ENCODE data around the gene FYCO1. TPM values are rescaled to one million over a fixed set of nuclear protein-coding genes. Genes with fewer than 3 reads are reported as not detected.

The FYCO1 gene
- polyA plus RNA-seq, 5 donors = 18.2 to 21.5 (median 19.6) TPM

GRCh38 chr3:45985532-45986302 is 9.9 kb downstream of the FYCO1 start:
- no peak for DNase-seq

GRCh38 chr3:45984331-45985312 is 11.0 kb downstream of the FYCO1 start:
- DNase-seq = no peak

DNA sequence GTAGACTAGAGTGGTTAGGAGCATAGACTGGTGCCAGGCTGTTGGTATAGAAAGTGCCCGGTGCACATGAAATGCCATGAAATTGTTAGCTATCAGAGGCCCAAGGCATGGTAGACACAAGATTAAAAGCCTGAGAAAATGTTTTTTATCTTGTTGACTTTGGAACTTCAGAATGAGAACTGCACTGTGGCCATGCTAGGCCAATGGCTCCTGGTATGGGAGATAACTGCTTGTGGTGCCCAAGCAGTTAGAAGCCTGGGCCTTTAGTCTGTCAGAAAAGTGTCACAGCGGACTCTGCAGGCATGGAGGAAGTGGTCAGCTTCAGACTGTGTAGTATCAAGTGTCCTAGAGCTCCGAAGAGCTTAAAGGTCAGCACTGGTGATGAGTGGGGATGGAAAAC is 11.9 kb downstream of the FYCO1 start:
- DNase-seq = no peak

- no peak for DNase-seq
These were observed 14.1 kb downstream of the FYCO1 start for GRCh38 chr3:45981346-45982074.

DNA sequence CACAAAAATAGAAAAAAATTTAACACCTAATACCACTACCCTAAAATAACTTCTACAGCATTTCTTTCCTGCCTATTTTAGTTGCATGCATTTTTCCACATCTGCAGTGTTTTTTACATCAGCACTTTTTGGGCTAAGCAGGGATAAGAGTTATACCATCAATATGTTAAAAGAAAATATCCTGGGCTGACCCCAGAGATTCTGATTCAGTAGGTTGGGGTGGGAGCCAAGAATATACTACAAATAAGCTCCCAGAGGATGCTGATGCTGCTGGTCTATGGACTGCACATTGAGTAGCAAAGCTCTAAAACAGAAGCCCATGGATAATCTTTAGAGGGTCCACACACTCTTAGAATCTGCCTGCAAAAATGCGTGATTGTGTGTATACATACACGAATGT is 14.8 kb downstream of the FYCO1 start:
- DNase-seq = no peak

- DNase-seq = no peak
These were observed 15.3 kb downstream of the FYCO1 start for GRCh38 chr3:45980229-45980813.

- DNase-seq = no peak
These were observed 16.2 kb downstream of the FYCO1 start for GRCh38 chr3:45979378-45979777.

DNA sequence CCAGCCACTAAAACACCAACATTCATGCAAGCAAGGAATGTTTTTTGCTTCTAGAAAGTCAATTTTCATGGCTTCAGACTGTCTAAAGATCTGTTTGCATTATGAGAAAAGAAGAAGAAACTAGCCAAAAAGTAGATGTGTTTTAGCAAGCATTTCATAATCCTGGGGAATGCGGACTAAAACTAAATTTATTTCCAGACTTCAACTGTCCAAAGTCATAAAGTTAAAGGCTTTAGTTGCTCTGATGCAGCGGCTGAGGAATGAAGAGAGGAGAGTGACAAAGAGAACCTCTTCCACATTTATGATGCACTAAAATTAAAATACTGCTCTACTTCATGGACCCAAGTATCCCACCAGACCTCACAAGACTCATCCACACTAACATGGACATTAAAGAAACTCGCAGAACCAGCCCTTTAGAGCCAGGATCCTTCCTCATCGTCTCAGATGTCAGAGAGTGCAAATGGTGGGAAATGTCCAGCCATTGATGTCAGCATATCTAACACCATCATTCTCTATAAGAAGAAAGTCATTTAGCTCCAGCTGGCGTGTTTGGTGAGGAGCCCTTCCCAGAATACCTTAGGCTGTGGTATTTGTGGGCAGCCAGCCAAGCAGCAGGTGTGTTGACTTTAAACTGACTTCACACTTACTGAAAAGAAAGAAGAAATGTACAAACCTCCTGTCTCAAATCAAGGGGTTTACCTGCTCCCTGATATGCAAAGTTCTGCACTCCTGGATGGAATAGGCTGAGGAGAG is 17.4 kb downstream of the FYCO1 start:
- peak; percentile 46 to 48 for DNase-seq

DNA sequence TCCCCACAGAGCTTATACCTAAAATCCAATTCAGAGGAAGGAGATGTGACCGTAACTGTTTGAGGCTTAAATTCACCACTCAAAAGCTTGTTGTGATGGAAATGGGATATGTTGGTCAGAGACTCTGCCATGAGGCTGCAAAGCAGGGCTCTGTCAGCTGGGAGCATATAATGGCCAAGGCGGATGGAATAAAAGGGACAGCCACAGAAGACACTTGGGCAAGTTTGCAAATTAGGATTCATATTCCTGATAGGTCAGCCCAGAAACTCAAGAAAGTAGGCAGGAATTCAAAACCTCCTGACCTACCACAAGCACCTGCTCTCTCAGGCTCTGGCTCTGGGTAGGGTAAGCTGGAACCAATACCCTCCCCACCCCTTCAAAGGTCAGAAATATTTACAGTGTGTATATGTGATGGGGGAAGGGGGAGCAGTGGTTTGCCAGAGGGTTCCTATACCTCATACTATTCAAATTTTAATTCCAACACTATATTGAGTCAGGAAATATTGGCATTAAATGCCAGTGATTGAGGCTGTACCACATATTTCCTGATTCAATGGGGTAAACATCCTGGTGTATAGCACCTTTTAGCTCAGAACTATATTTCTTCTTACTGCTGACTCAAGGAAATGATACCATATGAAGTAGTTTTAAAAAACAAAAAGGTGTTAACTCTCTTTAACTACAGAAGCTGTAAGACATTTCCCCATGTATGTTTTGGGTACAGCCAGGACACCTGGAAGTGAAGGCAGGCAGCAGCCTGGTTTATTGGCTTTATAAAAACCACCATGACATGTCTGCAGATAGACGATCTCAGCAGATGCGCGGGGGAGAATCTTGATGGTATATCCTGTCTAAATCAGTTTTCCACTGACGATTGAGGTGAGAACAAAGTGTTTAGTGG is 19.2 kb downstream of the FYCO1 start:
- DNase-seq = no peak

DNA sequence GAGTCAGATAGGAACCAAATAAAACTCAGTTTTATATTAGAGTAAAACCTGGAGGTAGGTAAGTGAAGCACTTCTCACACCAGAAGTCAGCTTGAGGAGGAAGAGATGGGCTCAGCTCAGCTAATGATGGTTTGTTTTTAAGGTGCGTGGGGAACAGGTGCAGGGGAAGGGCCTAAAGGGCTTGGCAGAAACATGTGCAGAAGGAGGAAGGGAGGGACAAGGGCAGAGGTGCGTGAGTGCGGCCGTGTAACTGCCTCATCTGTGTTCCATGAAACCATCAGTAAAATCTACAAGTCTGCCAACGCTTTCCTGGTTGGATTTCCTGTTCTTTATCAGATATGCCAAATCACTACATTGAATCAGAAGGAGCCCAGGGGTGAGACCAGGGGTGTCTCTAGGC is 19.9 kb downstream of the FYCO1 start:
- no peak for DNase-seq

DNA sequence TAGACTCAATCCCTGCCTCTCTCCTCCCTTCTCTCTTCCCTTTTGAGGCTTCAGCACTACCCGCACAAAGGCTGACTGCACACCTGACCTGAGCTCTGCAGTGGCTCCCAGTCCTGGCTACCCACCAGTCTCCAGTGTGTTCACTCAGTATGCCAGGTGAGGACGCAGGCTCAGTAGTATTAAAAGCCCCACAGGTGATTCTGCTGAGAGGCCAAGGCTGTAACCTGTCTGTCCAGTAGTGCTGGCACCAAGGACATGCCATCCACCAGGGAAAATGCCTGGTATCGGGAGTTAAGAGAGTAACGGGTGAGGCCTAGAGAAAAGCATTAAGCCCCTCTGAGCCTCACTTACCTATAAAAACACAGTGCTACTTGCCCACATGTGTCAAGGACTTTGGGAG is 20.9 kb downstream of the FYCO1 start:
- no peak for DNase-seq

DNA sequence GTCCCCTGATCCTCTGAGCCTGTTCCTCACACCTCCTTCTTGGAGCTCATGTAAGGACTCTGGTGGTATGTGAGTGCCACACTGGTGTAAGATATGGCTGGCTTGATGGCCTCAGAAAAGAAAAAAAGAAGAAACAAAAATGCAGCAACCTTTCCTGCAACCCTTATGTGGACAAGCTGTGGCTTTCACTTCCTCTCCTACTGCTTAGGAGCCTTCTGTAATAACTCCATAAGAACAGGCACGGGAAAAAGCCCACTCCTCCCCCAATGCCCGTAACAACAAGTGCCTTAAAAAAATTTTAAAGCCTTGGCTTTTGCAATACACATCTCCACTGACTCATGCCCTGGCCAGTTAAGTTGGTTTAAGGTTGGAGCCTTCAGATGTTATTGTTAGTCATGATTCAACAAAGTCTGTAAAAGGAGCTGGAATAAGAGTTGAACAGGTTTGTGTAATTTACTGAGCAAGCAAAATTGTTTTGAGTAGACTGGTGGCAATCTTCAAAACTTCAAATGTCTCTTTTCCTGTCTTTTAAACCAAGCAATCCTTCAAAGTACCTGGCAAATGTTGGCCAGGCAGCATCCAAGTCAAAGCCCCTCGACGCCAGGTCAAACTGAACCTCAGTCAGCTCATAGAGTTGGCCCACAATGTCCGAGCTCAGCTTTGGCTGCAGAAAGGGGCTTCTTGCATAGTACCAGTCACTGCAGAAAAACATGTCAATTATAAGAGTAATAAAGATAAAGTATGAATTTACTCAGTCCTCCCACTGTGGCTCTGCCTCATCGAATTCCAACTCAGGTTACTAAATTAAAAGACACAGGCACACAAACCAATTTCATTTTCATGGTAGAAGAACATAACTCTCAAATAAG is 22.9 kb downstream of the FYCO1 start:
- DNase-seq = no peak

GRCh38 chr3:45969953-45970352 is 25.7 kb downstream of the FYCO1 start:
- no peak for DNase-seq

GRCh38 chr3:45969116-45969515 is 26.5 kb downstream of the FYCO1 start:
- no peak for DNase-seq

DNA sequence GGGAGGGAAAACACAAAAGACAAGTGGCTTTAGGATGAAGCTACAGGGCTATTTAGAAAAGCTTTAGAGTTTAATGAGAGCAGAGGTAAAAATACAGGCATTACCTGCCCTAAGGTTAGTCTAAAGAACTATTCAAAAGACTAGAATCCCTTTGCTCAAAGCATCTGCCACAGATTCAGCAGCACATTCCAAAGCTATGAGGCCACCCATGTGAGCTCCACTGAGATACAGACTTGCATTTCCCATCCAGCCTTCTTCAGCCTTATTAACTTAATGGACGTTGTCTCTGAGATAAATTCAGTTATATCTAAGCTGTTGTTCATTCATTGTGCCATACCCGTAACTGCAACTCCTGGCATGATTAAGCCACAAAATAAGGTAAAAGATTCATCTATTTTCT is 26.9 kb downstream of the FYCO1 start:
- DNase-seq = no peak

DNA sequence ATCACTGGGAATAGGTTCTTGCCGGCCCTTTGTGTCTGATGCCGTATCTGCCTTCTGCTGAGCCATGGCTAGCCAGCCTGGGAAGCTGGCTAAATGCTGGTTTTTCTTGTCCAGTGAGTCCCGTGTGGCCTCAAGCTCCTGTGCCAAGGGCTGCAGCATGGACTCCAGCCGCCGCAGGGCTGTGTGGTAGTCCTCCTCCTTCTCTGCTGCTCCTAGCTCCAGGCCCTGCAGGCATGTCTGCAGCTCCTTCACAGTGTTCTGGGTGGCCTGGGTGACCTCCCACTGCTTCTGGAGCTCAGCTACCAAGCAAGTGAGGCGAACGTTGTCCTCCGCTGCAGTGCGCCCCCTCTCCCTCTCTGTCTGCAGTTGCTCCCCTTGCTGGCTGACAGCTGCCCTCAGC is 27.5 kb downstream of the FYCO1 start:
- DNase-seq = no peak

GRCh38 chr3:45967724-45968123 is 27.9 kb downstream of the FYCO1 start:
- no peak for DNase-seq

GRCh38 chr3:45966950-45967640 is 28.5 kb downstream of the FYCO1 start:
- DNase-seq = no peak

Measured in right lung (tissue), 5 donors.